NCI-H69 (cell line): Measurements from ENCODE around the gene RBMS3.
"Not testable (repeated sequence)": the region's sequence is repeated elsewhere in the genome, so short reads cannot be mapped to it uniquely, and the experiment has no call there.

Source experiments
- DNase-seq: peaks from one replicate; lab custom pipeline; 2025; lab: John Stamatoyannopoulos, UW

The RBMS3 gene

GRCh38 chr3:29618395-29619282, 337.8 kb downstream of the RBMS3 start:
- DNase-seq = no peak

DNA sequence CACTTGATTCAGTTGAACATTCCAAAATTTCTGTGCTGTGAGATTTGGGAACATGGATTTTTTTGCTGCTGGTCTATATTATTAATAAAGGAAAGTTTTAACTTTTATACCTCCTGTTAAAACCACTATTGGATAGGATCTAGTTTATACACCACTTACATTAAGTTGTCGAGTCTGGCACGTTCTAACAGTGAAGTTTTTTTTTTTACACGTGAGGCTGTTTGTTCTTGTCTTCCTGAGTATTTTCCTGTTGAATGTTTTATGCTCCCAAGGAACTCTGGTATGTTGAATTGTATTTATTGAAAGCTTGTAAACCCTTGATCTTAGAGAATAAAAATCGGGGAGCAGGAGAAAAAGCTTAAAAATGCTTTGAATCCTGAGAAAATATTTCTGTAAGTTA, 338.8 kb downstream of the RBMS3 start:
- no peak for DNase-seq

DNA sequence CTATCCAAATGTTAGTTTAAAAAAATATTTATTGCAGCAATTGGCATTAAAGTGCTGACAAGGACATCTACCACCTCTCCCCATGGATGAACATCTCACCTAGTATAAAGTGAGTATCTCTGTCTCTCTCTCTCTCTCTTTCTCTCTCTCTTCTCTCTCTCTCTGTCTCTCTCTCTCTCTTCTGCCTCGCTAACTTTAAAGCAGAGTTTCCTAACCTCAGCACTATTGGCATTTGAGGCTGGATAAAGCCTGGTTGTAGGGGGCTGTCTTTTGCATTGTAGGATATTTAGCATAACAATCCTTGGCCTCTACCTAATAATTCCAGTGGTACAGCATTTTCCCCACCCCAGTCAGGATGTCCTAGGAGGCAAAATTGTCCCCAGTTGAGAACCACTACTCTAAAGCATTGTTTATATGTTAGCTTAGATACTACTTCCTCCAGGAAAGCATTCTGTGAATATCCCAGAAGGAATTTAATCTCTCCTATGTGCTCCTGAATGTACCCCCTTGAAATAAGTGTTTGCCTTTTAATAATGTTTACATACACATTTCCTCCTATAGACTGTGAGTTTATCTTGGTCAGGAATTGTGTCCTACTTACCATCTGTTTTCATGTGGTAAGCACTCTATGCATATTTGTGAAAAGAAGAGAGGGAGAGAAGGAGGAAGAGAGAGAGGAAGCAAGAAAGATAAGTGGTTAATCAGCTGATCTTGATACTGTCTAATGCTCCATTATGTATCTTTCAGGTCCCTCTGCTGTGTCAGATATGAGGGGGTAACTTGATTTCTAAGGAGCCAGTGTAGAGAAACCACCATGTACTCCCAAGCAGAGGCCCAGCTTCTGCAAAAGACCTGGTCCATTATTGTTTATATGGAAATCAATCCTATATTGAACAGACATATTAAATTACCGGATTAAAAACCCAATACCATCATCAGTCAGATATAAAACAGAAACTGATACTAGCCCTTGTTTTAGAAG, 346.6 kb downstream of the RBMS3 start:
- no peak for DNase-seq

GRCh38 chr3:29628795-29629194, 347.9 kb downstream of the RBMS3 start:
- DNase-seq = no peak

DNA sequence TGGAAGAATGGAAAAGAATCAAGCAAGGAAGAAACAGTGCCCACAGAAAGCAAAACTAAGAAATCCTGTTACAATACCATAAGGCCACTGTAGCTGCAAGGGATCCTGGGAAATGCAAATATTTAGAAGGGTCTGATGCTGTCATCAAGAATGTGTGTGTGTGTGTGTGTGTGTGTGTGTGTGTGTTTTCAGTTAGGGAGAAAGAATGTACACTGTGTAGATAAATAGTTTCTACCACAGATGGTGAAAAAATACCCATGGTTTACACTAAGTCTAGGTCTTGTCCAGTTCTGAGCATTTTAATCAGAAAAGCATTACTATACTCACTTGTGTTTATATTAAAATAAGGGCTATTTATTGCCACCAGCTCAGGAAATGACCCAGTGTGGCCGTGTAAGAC, 355.0 kb downstream of the RBMS3 start:
- DNase-seq = no peak

DNA sequence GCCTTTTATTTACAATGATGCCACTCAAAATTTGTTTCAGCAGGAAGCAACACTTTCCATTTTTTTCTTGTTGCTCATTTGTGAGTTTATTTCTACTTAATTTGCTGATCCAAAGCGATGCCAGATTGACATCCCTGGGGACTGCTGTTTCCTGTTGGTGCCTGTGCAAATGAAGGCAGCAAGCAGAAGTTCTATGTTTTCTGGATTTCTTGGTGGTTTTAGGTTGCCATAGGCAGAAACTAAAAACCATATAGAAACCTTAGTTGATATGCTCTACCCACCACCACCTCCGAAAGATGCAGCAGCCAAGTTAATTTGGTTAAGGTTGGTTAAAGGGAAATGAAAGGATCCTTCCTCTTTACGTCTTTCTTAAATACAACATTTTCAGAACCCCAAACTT, 356.2 kb downstream of the RBMS3 start:
- no peak for DNase-seq

GRCh38 chr3:29639578-29640290, 358.9 kb downstream of the RBMS3 start:
- no peak for DNase-seq

DNA sequence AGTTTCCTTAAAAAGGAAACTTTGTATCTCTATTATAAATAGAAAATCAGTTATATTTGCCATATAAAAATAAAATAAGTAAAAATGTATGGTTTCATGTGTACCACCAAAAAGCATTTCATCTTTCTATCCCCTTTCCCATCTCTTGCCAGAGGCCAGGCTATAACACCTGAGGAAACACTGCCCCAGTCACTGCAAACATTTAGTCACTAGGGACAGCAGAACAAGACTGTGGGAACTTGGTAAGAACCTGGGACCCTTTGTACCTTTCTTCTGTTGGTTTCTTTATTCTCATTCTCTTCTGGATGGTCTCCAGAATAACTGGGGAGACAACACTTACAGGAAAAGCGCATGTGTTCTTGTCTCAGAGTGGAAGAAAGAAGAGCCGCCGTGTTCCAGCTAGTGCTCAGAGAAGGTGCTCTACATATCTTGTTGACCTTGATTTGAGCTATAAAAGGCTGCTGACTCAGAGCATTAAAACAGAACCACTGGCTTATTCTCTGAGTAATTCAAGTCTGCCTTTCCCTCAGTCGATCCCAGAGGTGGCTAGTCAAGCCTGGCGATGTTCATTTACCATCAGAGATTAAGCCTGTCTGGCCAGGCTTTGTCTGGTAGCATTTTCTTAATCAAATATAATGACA, 361.6 kb downstream of the RBMS3 start:
- no peak for DNase-seq

- peak; percentile 15 for DNase-seq
Measured at GRCh38 chr3:29643034-29643425, 362.2 kb downstream of the RBMS3 start.

- no peak for DNase-seq
Measured at GRCh38 chr3:29644261-29644660, 363.4 kb downstream of the RBMS3 start.

GRCh38 chr3:29644956-29645636, 364.2 kb downstream of the RBMS3 start:
- no peak for DNase-seq

GRCh38 chr3:29646043-29646442, 365.2 kb downstream of the RBMS3 start:
- no peak for DNase-seq

- no peak for DNase-seq
Measured at GRCh38 chr3:29649815-29650547, 369.1 kb downstream of the RBMS3 start.

- DNase-seq = no peak
Measured at GRCh38 chr3:29653680-29654079, 372.8 kb downstream of the RBMS3 start.

GRCh38 chr3:29655015-29655747, 374.3 kb downstream of the RBMS3 start:
- peak; percentile 13 for DNase-seq

DNA sequence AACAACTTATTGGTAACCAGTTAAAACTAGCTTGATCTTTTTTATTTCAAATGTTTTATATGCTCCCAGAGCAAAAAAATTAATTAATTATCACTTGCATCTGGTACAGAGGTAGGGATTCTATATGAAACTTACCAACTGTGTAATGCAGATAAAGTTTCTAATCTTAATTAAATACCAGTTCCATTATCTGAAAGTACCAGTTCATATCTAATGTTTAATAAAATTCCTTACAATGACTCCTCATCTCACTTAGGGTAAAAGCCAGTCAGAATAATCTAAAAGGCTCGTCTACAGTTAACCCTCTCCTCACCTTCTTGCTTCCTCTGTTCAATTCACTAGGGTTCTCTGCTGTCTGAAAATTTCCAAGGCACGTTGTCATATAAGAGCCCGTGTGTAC, 384.8 kb downstream of the RBMS3 start:
- DNase-seq = no peak

DNA sequence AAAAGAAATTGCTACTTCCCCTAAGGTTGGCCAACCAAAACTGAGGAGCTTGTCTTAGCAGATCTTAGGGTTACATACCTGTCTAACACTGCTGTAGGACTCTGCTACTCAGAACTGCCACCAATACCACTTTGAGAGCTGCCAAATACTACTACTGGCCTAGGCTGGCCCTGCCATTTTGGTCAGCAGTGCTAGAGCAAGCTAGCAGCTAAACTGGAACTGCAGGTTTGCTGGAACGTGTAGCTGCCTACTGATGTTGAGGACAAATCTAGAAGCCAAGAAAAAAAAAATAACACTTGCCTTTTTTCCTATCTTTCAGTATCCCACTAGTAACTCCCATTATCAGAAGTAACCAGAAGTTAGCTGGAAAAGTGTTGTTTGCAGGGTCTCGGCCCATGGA, 387.4 kb downstream of the RBMS3 start:
- DNase-seq = no peak

DNA sequence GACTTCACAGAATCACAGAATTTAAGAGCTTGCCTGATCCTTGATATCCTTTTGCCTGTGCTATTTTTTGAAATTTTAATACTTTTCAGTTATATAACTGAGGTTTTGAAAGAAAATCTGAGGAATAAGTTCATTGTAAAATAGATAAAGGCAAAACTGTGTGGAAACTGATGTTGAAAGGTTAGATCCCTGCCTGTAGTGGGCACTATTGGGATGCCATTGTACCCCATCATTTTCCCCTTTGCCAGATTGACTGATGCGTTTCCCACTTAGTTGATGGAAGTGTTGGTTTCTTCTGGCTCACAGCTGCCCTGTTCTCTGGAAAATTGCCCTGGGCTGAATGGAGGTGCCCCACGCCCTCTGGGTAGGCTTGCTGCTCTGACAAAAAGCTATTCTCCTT, 387.9 kb downstream of the RBMS3 start:
- DNase-seq = peak; percentile 4

GRCh38 chr3:29670476-29670875, 389.6 kb downstream of the RBMS3 start:
- DNase-seq = not testable (repeated sequence)

DNA sequence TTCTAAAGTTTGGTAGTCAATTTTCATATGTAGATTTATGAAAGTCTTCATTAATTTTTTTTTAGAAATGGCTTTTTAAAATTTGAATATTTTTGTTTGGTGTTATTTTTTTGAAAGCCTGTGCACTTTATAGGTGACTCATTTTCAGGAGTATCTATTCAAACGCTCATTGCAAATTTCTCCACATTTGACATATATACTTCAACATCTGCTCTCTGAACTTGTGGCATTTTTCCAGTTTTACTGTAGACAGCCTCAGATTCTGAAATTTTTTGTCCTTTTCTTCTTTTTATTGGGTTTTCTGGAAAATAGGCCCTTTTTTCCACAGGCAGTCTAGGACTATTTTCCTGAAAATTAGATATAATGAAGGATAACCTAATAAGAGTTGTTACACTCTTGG, 396.6 kb downstream of the RBMS3 start:
- no peak for DNase-seq
